GM21737 (cell line): ENCODE results near the gene TAOK2.

Experiments used
- ATAC-seq: cut with Tn5 transposase; IDR thresholded peaks from one replicate; pipeline ENCODE4 v1.9.1; 2021; ENCODE audit warnings: mild to moderate bottlenecking, moderate library complexity; ENCODE audit not compliant: unreplicated experiment

The TAOK2 gene

DNA sequence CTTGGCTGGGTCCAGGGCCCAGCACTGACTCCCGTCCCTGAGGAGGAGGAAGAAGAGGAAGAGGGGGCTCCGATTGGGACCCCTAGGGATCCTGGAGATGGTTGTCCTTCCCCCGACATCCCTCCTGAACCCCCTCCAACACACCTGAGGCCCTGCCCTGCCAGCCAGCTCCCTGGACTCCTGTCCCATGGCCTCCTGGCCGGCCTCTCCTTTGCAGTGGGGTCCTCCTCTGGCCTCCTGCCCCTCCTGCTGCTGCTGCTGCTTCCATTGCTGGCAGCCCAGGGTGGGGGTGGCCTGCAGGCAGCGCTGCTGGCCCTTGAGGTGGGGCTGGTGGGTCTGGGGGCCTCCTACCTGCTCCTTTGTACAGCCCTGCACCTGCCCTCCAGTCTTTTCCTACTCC, 13.3 kb downstream of the TAOK2 start:
- ATAC-seq: no peak

DNA sequence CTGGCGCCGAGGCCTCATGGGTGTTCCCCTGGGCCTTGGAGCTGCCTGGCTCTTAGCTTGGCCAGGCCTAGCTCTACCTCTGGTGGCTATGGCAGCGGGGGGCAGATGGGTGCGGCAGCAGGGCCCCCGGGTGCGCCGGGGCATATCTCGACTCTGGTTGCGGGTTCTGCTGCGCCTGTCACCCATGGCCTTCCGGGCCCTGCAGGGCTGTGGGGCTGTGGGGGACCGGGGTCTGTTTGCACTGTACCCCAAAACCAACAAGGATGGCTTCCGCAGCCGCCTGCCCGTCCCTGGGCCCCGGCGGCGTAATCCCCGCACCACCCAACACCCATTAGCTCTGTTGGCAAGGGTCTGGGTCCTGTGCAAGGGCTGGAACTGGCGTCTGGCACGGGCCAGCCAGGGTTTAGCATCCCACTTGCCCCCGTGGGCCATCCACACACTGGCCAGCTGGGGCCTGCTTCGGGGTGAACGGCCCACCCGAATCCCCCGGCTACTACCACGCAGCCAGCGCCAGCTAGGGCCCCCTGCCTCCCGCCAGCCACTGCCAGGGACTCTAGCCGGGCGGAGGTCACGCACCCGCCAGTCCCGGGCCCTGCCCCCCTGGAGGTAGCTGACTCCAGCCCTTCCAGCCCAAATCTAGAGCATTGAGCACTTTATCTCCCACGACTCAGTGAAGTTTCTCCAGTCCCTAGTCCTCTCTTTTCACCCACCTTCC, 13.9 kb downstream of the TAOK2 start:
- ATAC-seq: no peak

- no peak for ATAC-seq
Measured at GRCh38 chr16:29988346-29989075, 14.8 kb downstream of the TAOK2 start.

DNA sequence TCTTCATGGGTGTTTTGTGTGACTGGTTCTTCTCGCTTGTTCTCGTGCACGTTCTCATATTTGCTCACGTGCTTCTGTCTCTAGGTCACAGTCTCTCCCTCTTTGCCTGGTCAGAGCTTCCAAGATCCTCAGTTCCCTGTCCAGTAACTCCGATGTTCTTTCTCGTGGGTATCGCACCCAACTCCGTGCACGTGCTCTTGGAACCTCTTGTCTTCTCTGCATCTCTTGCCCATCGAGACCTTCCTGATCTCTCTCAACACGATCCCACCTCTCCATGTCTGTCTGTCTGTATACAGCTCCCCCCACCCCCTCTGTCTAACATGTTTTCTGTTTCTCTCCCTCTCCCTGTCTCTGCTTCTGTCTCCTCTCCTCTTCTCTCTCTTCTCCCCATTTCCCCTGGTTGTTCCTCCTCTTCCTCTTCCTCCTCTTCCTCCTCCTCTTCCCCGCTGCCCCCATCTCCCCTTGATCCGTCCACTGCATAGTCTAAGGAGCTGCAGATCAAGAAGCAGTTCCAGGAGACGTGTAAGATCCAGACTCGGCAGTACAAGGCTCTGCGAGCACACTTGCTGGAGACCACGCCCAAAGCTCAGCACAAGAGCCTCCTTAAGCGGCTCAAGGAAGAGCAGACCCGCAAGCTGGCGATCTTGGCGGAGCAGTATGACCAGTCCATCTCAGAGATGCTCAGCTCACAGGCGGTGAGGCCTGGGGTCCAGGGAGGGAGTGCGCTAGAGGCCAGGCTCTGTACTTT, 15.6 kb downstream of the TAOK2 start:
- ATAC-seq: no peak

GRCh38 chr16:29990034-29990433, 16.4 kb downstream of the TAOK2 start:
- no peak for ATAC-seq

- no peak for ATAC-seq
Measured at GRCh38 chr16:29990883-29991570, 17.4 kb downstream of the TAOK2 start.

DNA sequence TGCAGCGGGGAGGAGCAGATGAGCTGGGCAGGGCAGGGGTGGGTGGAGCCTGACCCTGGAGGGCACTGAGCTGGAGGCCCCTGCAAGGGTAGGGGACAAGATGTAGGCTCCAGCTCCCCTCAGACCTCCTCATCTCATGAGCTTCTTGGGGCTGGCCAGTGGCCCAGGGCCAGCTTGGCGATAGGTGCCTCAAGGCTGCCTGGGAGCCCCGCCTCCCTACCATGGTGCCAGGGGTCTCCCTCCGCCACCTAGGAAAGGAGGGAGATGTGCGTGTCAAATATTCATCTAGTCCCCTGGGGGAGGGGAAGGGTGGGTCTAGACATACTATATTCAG, 17.9 kb downstream of the TAOK2 start:
- no peak for ATAC-seq

DNA sequence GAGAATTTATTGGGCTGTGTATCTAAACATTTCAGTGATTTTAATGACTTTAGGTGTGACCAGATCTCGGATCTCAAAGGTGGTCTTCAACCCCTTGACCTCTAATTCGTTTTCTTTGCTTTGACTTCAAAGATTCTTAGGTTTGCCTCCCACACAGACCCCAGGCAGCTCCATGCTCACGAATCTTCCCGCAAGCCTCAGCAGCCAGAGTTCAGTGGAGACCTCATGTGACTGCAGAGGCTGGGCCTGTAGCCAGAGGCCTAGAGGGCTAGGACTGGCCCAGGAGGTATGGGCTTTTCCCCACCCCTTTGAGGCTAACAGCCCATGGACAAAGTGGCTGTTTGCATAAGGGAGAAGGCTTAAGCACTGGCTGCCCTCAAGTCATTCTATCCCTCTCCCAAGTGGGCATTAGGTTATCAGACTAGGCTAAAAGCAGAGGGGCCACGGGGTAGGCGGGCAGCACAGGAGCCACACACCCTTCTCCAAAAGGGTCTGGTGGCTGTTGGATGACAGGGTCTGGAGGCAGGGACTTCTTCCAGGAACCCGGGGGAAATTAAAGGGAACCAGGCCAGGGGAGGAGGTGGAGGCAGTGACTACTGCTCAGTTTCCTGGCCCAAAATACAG, 18.8 kb downstream of the TAOK2 start:
- ATAC-seq: no peak

DNA sequence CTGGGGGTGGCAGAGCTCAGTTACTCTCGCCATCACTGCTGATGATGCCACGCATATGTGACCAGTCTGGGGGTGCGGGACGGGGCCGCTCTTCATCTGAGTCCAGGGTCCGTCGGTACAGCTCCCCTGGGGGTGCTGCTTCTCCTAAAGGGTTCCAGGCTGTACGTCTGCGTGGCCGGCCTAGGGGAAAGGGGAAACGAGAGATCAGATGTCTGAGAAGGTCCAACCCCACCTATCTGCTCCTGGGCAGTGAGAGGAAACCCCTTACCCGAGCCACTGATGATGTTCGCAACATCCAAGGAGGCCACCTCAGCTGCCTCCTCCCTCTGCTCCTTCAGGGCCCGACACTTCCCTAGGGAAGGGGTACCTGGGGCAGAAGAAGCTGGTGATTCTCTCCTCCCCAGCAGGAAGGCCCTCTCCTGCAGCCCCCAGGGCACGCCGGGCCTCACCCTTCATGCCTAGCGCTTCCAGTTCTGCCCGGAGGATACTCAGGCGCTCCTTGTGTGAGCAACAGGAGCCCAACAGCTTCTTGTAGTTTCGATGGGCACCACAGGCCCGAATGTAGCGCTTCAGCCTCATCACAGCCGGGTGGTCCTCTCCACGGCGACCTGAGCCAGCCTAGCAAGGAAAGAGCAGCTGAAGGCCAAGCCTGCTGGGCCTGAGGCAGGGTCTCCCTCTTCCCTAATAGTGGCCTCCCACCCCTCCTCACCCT, 19.7 kb downstream of the TAOK2 start:
- ATAC-seq: no peak

DNA sequence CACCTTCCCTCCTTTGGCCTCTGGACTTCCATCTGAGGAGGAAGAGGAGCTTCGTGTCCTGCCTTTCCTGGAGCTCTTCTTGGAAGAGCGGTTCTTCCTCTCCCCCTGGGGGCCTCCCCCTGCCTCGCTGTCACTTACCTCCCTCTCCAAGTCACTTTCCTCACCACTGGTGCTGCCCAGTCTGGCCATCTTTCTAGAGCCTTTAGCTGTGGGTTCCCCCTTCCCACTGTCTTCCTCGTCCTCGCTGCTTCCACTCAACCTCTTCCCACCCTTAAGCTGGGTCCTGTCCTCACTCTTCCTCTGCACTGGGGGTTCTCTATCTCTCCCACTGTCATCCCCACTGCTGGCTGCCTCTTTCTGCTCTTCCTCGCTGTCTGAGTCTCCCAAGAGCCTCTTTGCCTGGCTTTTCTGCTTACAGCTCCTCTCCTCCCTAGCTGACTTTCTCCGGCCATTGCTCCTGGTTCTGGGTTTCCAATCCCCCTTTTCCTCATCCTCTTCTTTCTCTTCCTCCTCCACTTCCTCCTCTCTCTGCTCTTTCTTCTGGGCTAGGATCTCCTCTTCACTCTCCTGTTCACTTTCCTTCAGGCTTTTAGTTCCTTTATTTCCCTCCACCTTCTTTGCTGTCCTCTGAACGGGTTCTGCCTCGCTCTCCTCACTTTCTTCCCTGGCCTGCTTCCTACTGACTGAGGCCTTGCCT, 20.4 kb downstream of the TAOK2 start:
- ATAC-seq: no peak

GRCh38 chr16:29994600-29995323, 21.1 kb downstream of the TAOK2 start:
- peak; percentile 28 for ATAC-seq

GRCh38 chr16:29995324-29995910, 21.7 kb downstream of the TAOK2 start, which contains the start of gene HIRIP3:
Gene HIRIP3 (minus strand): TSS chr16:29995617. CDS start chr16:29995605, 12 bp downstream.
- ATAC-seq: peak; percentile 36

DNA sequence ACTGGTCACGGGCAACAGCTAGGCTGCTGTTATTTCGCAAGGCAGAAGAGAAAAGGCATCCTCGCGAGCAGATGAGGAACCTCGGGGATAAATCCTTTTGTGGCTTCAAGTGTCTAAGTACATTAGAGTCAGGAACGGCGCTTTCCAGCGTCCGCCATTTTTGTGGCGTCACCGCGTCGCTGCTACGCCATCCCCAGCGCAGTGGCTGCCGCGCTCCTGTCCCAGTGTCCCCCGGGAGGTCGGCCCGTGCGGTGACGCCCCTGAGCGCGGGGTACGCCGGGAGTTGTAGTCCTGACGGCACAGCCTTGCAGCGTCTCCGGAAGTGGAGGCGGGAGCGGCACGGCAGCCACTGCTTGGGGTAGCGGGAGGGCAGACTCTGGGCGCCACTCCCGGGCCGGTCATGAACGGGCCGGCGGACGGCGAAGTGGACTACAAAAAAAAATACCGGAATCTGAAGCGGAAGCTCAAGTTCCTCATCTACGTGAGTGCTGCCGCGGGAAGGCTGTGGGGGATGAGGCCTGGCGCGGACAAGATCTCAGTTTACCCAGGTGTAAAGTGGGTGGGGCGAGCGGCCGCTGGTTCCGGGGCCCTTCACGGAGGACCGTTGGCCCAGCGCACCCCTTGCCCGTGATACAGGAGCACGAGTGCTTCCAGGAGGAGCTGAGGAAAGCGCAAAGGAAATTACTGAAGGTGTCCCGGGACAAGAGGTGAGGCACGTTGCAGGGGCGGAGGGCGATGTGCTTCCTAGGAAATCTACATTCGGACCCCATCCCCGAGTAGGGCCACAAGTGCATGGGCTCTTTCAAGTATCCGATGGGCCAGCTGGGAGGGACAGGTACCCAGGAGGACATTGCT, 22.5 kb downstream of the TAOK2 start, which contains the start of gene INO80E:
Gene INO80E, plus strand, starts transcription at position 331 of the 855 bp plus-strand sequence. Its CDS starts 70 bp downstream, at position 401.
- ATAC-seq: peak; percentile 86

- no peak for ATAC-seq
Measured at GRCh38 chr16:29996766-29997250, 23.1 kb downstream of the TAOK2 start.

GRCh38 chr16:29999605-30000004, 25.9 kb downstream of the TAOK2 start:
- ATAC-seq: no peak

DNA sequence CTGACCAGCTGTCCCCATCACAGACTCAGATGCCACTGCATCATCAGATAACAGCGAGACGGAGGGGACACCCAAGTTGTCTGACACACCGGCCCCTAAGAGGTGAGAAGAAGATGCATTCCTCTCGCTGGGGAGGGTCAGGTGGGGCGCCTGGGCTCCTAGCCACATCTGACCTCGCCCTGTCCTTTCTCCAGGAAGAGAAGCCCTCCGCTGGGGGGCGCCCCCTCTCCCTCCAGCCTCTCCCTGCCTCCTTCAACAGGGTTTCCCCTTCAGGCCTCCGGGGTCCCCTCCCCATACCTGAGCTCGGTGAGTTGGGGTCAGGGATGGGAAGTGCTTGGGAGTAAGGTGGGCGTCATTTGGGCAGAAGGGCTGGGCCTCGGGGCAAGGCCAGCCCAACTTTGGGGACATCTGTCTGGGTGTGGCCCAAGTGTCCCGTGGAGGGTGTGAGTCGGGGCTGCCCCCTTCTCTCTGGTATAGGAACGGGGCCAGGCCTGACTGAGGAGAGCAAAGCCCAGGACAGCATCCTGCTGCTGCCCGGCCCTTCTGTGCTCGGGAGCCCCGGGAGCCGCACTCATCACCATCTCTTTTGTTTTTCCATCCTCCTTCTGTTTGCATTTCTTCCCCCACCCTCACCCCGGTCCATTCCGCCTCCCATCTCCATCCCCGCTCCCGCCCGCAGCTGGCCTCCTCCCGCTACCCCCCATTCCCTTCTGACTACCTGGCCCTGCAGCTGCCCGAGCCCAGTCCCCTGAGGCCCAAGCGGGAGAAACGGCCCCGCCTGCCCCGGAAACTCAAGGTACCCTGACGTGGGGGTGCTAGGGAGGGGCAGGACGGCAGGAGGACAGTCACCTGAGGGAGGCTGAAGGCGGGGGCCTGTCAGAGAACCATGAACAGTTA, 27.3 kb downstream of the TAOK2 start:
- ATAC-seq: no peak
